HepG2 (cell line): ENCODE results near the gene GRM1. TPM values are rescaled to one million over a fixed set of nuclear protein-coding genes. Genes with fewer than 3 reads are reported as not detected.

Experiments used
- BRF2 ChIP-seq: sonication (generic); formaldehyde crosslinking; IDR thresholded peaks from 2 replicates; pipeline ENCODE4 v1.8.1; 2022; ENCODE audit warnings: mild to moderate bottlenecking, missing genetic modification reagents
- ELF1 ChIP-seq: sonication (generic); formaldehyde crosslinking; IDR thresholded peaks from 2 replicates; pipeline ENCODE4 v1.4.0; 2020; ENCODE audit warnings: missing genetic modification reagents
- ETV6 ChIP-seq: sonication (generic); formaldehyde crosslinking; conservative IDR thresholded peaks from 2 replicates; pipeline ENCODE4 v1.4.0; 2020; ENCODE audit warnings: missing genetic modification reagents
- FOSL1 ChIP-seq: sonication (generic); formaldehyde crosslinking; IDR thresholded peaks from 2 replicates; pipeline ENCODE4 v1.9.0; 2021; ENCODE audit warnings: missing genetic modification reagents, borderline replicate concordance
- FOSL2 ChIP-seq: sonication (generic); formaldehyde crosslinking; IDR thresholded peaks from 2 replicates; pipeline ENCODE4 v1.4.0; 2020; ENCODE audit warnings: missing genetic modification reagents
- HNRNPLL ChIP-seq: fragments of 200-400 bp; formaldehyde crosslinking; IDR thresholded peaks from 2 replicates; pipeline ENCODE4 v1.6.1; 2017; ENCODE audit warnings: mild to moderate bottlenecking, low read depth, low read length; ENCODE audit not compliant: poor library complexity, severe bottlenecking
- IKZF5 ChIP-seq: IDR thresholded peaks from 2 replicates; pipeline ENCODE4 v1.6.1; 2018; ENCODE audit warnings: missing genetic modification reagents, mild to moderate bottlenecking, missing compliant biosample characterization
- KLF6 ChIP-seq: IDR thresholded peaks from 2 replicates; pipeline ENCODE4 v1.8.0; 2016; ENCODE audit warnings: missing biosample characterization, missing genetic modification reagents
- MEIS1 ChIP-seq: sonication (generic); formaldehyde crosslinking; IDR thresholded peaks from 2 replicates; pipeline ENCODE4 v1.9.0; 2021; ENCODE audit warnings: mild to moderate bottlenecking, missing genetic modification reagents, moderate library complexity, borderline replicate concordance
- NCOA2 ChIP-seq: sonication (generic); formaldehyde crosslinking; IDR thresholded peaks from 2 replicates; pipeline ENCODE4 v1.8.0; 2022; ENCODE audit warnings: inconsistent platforms
- NFE2L2 ChIP-seq: fragments of 150-350 bp; IDR thresholded peaks from 2 replicates; pipeline ENCODE4 v1.6.1; 2014; ENCODE audit warnings: low read length
- NKX3-1 ChIP-seq: sonication (generic); formaldehyde crosslinking; IDR thresholded peaks from 2 replicates; pipeline ENCODE4 v1.5.0; 2020; ENCODE audit warnings: missing genetic modification reagents
- NR2F6 ChIP-seq, 2 experiments: IDR thresholded peaks; 2 replicates each; pipeline ENCODE4 v1.6.1; 2016; ENCODE audit warnings: antibody characterized with exemption in 1 of 2, mild to moderate bottlenecking in 1 of 2
- REXO4 ChIP-seq: sonication (generic); formaldehyde crosslinking; IDR thresholded peaks from 2 replicates; pipeline ENCODE4 v1.8.0; 2022; ENCODE audit warnings: missing genetic modification reagents, mild to moderate bottlenecking, borderline replicate concordance
- SUZ12 ChIP-seq: fragments of 150-350 bp; IDR thresholded peaks from 2 replicates; pipeline ENCODE4 v1.6.1; 2014; ENCODE audit warnings: low read depth, low read length
- TP53 ChIP-seq: sonication (generic); formaldehyde crosslinking; conservative IDR thresholded peaks from 2 replicates; pipeline ENCODE4 v1.4.0; 2020; ENCODE audit warnings: missing genetic modification reagents
- TRIM22 ChIP-seq: fragments of 450-650 bp; IDR thresholded peaks from 2 replicates; pipeline ENCODE4 v1.6.1; 2017
- ZBTB37 ChIP-seq: sonication (generic); formaldehyde crosslinking; IDR thresholded peaks from 2 replicates; pipeline ENCODE4 v1.4.0; 2020; ENCODE audit warnings: mild to moderate bottlenecking, missing genetic modification reagents
- ZFX ChIP-seq: sonication (generic); formaldehyde crosslinking; IDR thresholded peaks from 2 replicates; pipeline ENCODE4 v1.4.0; 2020; ENCODE audit warnings: mild to moderate bottlenecking, low read depth, missing genetic modification reagents, moderate library complexity
- ZNF33B ChIP-seq: sonication (generic); formaldehyde crosslinking; IDR thresholded peaks from 2 replicates; pipeline ENCODE4 v1.5.1; 2020; ENCODE audit warnings: mild to moderate bottlenecking, missing genetic modification reagents
- ZNF446 ChIP-seq: sonication (generic); formaldehyde crosslinking; IDR thresholded peaks from 2 replicates; pipeline ENCODE4 v1.5.0; 2020; ENCODE audit warnings: mild to moderate bottlenecking, missing genetic modification reagents
- ZNF484 ChIP-seq: sonication (generic); formaldehyde crosslinking; IDR thresholded peaks from 2 replicates; pipeline ENCODE4 v1.5.1; 2020; ENCODE audit warnings: mild to moderate bottlenecking, low read depth, missing genetic modification reagents, borderline replicate concordance
- ZNF773 ChIP-seq: sonication (generic); formaldehyde crosslinking; IDR thresholded peaks from 2 replicates; pipeline ENCODE4 v1.4.0; 2020; ENCODE audit warnings: missing genetic modification reagents, borderline replicate concordance
- ZSCAN21 ChIP-seq: sonication (generic); formaldehyde crosslinking; IDR thresholded peaks from 2 replicates; pipeline ENCODE4 v1.8.0; 2022; ENCODE audit warnings: mild to moderate bottlenecking, missing genetic modification reagents, moderate library complexity, borderline replicate concordance
- ZSCAN29 ChIP-seq: sonication (generic); formaldehyde crosslinking; conservative IDR thresholded peaks from 2 replicates; pipeline ENCODE4 v1.4.0; 2020; ENCODE audit warnings: mild to moderate bottlenecking, missing genetic modification reagents
- polyA plus RNA-seq, 8 experiments: library from polyadenylated mRNA; depleted of rRNA in 3 of 8; stranded (reverse) in 7 of 8; unstranded in 1 of 8; fragments of >200 nt; fragmentation: Illumina TruSeq in 4 of 8; extraction: Trizol in 4 of 8; gene quantifications; 2 replicates each; pipeline versions ENCODE4 v1.2.1 to v1.2.3, GENCODE V29; 2011 to 2016; ENCODE audit warnings: low read depth in 4 of 8, missing spikeins in 1 of 8, mixed read lengths in 1 of 8; ENCODE audit not compliant: insufficient read depth in 1 of 8
- total RNA-seq, 5 experiments: library from RNA; depleted of rRNA; stranded (reverse); fragments of >200 nt; fragmentation: Illumina TruSeq; extraction: Trizol; gene quantifications; 2 replicates each; pipeline ENCODE4 v1.2.3, GENCODE V29; 2016; ENCODE audit warnings: low read depth in 1 of 5

GRM1 gene
- total and polyA plus RNA-seq, 2 of the 13 experiments (the other 11 are each of a cell fraction or from before 2014, with no cell fraction given) = 0.09 TPM; not detected in 1

GRCh38 chr6:146028252-146028795, 538 bp upstream of the GRM1 start (continued):
- TF ChIP-seq ZNF33B (CRISPR knock-in tag) = no peak
- TF ChIP-seq NCOA2 (CRISPR knock-in tag) = peak; percentile 67
- TF ChIP-seq ZFX (CRISPR knock-in tag) = no peak
- peak; percentile 69 for TF ChIP-seq FOSL2
- no peak for TF ChIP-seq TRIM22
- TF ChIP-seq NR2F6 (IDR thresholded peaks at IDR 0.05) = no peak
- 0 out of 2 replicates have a peak, but pooled peaks have one; percentile 35 for TF ChIP-seq NR2F6 (CRISPR knock-in tag; IDR thresholded peaks at IDR 0.05)
- TF ChIP-seq ZSCAN21 = peak; percentile 90
- no peak for TF ChIP-seq REXO4 (CRISPR knock-in tag)
- peak; percentile 96 for TF ChIP-seq ETV6
- TF ChIP-seq ZBTB37 (CRISPR knock-in tag) = no peak
- TF ChIP-seq MEIS1 (CRISPR knock-in tag) = no peak
- peak; percentile 83 for TF ChIP-seq ELF1 (CRISPR knock-in tag)
- no peak for TF ChIP-seq ZSCAN29 (CRISPR knock-in tag)
- TF ChIP-seq BRF2 (CRISPR knock-in tag) = no peak
- TF ChIP-seq ZNF484 = peak; percentile 70; the same call in 1 of the 2 replicates
- TF ChIP-seq TP53 (CRISPR knock-in tag) = peak; percentile 84; the same call in 1 of the 2 replicates
- TF ChIP-seq NKX3-1 (CRISPR knock-in tag) = peak; percentile 98
- TF ChIP-seq FOSL1 (CRISPR knock-in tag) = peak; percentile 59; the same call in 1 of the 2 replicates
- peak; percentile 97 for TF ChIP-seq KLF6 (CRISPR knock-in tag)
- TF ChIP-seq ZNF446 (CRISPR knock-in tag) = no peak
- peak; percentile 83 for TF ChIP-seq IKZF5 (CRISPR knock-in tag)
- no peak for TF ChIP-seq SUZ12
- no peak for TF ChIP-seq NFE2L2
- peak; percentile 19 for TF ChIP-seq HNRNPLL
- peak; percentile 98 for TF ChIP-seq ZNF773
